ENCODE data around the gene PCGF3.
"Not testable (repeated sequence)": the region's sequence is repeated elsewhere in the genome, so short reads cannot be mapped to it uniquely, and the experiment has no call there.

The PCGF3 gene

DNA sequence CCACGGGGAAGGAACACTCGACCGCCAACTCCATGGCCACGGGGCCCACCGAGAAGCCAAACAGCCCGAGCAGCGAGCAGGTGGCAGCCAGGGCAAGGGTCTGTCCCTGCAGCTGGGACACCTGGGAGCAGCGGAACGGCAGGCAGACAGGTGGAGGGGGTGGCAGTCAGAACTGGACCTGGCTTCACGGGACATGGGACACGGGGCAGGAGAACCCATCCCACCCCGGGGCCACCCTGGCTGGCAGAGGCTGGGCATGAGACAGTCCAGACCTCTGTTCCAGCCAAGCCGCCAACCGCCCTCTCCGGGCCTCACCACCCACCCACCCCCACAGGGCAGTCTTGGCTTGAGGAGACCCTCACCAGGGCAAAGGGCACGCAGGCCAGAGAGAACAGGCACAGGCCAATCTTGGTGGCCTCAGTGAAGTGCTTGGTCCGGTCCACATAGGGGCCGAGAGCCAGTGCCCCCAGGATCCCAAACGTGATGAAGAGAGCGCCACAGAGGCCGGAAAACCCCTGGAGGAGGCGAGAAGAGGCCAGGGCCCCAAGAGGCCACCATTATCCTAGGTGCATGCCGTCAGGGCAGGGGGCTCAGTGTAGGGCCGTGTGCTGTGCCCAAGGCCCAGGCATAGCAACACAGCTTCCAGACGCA lies 22.3 kb upstream of the PCGF3 start:
- no peak for DNase-seq

GRCh38 chr4:683982-684622 lies 21.5 kb upstream of the PCGF3 start:
- DNase-seq: no peak

- no peak for DNase-seq
Observed at GRCh38 chr4:684623-685327, 20.9 kb upstream of the PCGF3 start.

DNA sequence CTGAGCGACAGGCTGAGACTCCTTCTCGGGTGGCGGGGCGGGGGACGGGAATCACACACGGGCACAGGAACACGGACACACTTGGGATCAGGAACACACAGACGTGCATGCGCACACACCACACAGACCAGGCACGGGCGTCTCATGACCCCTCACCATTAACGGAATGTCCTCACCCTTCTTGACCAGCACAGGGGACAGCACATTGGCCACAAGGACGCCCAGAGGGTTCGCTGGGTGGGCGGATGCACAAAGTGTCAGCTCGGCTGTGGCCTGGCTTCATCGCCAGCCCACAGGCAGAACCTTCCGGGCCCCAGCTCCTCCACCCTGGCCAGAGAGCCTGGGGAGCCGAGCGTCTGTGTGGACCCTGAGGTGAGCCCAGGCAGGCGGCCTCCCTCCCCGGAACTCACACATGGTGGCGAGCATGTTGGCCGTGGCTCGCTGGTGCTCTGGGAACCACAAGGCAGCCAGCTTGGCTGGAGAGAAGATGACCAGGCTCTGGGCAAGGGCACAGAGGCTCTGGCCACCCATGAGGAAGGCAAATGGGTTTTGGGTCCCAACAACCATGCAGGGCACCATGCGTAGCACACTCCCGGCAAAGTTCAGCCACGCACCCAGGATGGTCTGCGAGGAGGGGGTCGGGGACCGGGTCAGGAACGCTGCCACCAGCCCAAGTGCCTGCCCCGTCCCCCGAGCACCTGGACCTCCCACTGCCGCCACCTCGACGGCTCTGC lies 19.8 kb upstream of the PCGF3 start:
- no peak for DNase-seq

DNA sequence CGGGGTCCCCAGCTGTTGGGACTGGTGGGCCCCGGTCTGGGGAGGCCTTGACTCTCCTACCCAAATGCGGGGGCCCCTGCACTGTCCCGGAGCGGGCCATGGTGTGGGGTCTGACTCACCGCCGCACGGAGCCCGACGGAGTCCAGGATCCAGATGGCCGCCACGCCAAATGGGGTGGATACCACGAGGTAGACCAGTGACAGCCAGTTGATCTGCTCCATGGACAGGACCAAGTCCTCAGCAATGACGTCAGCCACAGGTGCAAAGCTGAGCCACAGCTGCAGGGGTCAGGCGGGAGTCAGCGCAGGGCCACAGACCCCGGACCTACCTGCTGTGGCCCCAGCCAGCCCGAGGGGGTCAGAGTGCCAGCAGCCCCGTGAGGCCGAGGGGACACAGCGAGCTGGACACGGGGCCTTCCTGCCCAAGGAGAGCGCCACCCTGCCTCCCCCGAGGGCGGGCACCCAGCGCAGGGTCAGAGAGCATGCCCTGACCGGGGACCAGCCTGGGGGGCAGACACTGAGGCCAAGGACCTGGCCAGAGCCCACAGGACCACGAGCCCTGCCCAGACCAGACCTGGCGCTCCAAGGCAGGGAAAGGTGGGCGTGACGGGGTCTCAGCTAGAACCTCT lies 19.1 kb upstream of the PCGF3 start:
- no peak for DNase-seq

DNA sequence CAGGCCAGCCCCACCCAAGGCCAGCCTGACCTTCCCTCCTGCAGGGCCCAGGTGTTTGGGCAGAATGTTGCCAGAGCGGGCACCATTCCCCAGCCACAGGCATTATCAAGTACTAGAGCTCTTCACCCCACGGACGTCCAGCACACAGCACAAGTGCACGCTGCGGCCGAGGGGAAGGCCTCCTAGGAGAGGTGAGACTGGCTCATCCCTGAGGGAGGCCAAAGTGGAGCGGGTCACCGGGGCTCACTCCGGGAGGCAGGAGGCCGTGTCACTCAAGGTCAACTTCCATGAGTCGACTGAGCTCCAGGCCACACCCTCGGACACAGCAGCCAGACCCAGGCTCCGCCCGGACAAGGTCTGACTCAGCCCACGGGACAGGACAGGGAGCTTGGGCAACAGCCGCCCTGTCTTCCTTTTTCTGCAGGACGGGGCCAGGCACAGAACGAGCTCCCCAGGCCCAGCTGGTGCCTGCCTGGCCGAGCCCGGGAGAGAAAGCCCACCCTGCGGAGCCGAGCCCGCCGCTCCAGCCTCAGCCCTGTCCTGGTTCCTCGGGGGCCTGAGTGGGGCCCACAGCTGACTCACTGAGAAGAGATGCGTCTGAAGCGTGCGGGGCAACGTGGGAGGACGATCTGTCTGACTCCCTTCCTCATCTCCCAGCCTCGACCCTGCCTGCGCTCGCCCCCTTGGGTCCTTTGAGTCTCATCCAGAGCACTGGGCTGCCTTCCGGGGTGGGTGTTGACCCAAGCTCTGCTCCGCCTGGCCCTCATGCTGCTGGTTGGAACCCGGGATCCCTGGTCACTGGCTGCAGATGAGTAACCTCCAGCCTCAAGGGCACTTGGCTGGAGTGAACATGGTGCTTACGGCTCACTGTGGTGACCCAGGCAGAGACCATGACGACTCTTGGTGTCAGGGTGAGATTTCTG lies 18.3 kb upstream of the PCGF3 start:
- no peak for DNase-seq

DNA sequence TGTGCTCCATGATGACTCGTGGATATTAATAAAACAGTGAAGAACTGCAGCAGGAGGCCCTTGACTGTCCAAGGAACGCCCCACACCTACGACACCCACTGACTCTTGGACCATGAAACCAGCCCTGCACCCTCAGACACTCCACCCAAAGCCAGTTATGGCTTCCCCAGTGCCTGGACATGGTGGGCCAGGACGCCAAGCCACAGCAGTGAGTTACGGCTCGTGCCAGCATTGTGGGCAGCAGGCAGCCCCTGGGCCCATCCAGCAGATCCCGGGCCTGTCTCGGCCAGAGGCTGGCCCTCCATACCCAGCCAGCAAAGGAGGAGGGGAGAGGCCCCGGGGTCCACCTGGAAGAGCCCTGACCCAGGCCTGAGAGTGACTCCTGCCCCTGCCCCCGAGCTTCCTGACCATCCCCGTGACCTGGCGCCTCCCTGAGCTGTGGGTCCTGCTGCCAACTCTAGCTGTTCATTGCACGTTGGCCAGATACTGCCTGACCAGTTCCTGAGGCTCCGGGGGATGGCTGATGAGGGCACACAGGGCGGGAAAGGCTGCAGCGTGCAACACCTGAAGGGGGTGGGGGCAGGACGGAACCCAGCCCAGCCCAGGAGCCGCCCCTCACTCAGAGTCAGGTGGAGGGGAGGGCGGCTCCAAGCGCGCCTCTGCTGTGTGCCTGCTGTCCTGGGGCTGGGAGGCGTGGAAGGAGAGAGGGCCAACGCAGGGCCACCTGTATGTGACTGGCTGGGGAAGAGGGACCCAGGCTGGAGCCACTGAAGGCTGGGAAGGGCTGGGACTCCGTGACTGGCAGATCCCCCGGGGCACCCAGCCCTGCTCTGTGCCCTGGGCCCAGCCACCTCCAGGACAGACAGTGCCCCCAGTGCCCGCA lies 17.4 kb upstream of the PCGF3 start:
- no peak for DNase-seq

DNA sequence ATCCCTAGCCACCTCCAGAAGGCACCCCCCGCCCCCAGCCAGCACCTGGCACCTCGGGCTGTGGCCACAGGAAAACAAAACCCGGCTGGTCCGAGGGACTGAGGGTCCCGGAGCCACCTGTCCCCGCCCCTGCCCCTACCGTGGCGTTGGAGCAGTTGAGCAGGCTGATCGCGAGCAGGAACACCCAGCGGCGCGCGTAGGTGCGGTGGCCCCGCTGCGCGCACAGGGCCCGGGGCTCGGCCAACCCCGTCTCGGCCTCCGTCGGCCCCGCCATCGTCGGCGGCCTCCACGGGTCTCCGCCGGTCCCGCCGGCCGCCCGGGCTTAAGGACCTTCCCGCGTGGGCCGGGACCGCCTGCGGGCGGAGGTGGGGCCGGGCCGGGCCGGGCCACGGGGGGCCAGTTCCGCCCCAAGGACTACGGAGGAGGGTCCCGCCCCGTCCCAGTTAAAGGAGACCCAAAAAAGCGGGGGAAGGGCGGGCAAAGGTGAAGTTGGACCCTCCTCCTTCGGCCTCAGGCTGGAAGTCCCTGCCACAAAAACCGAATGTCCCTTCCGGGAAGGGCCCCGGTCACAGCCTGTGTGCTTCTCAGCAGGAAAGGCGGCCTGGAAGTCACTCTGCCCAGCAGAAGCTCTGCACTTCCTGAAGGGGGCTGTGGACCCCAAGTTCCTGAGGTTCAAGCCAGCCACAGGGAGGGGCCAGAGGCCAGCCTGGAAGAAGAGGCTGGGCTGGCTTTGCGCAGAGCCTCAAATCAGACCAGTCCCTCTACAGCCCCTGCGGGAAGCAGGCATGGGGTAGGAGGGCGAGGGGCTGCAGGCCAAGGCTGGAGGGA lies 16.6 kb upstream of the PCGF3 start, which contains the start of gene SLC49A3:
Gene SLC49A3 (minus strand): TSS at position 298 of the 828 bp plus-strand sequence. CDS start 24 bp downstream, at position 274.
- no peak for DNase-seq

DNA sequence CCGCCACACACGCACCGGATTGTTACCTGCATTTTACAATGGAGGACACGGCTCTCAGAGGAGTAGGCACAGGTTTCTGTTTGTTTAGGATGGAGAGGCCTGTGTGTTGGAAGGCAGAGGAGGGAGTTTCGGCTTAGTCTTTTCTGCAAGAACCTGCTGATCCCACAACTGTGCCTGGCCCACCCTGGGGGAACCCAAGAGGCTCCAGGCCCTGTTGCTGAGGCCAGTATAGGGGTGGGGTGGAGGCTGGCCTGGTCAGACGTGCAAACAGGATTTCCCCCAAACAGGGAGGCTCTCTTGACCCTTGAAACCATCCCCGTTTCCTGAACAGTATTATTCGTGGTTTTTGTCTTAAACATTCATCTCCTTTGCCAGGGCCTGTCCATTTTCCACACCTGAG lies 15.9 kb upstream of the PCGF3 start:
- no peak for DNase-seq

DNA sequence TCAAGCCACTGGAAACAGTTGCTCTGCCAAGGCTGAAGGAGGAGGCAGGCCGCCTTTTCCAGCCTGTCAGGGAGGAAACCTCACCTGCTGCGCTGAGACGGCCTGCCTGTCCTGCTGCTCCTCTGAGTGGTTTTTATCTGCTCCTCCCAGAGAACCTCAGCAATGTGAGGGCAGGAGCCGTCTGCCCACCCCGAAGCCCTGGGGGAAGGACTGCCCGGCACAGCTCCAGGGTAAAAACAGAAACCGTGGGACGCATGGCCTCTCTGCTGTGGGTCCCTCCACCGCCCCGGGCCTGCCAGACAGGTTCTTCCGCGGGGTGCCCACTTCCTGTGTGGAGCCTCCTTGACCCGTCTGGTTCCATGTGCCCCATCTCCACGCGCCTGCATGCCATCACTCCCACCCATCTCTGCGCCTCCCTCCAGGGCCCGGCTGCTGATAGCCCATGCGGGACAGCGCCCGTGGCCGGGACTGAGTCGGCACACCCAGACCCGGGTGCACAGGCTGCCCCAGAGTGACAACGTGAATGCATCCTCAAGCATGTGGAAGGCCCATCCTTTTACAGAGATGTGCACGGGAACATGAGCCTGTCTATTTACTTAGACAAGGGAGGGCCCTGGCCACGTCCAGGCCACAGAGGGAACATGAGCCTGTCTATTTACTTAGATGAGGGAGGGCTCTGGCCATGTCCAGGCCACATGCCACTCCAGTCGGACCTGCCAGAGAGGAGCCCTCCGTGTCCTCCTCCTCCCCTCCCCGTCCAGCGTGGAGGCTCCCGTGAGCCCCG lies 12.7 kb upstream of the PCGF3 start:
- DNase-seq: no peak

- DNase-seq: not testable (repeated sequence)
Observed at GRCh38 chr4:694341-694940, 11.2 kb upstream of the PCGF3 start.

DNA sequence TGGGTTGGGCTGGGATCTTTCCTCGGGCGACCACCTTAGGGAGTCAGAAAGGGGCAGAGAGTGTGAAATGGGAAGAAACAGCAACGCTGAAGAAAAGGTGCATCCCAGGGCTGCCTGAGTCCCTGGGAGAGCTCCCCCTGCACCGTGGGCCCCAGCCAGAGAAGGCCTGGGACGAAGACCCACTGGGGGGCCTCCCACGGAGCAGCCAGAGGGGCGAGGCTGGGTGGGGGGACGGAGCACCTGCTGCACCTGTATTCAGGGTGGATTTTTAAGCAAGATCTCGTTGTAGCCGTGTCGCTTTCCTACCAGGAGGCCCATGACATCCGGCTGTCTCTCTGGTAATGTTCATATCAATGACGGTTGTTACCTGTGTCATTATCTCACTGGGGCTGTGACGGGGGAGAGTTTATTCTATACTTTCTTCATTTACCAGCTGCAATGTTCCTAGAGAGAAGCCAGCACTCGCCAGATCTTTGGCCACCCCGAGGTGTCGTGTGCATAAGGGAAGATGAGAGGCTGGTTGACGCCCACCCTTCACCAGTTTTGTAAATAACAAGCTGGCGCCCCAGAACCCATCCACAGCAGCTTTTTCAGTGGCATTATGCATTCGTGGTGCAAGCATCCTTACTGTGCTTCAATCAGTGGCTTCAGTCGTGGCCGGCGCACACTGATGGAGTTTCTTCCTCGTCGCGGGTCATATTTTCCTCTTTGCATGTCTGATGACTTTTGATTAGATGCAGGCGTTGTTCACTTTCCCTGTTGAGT lies 5.6 kb upstream of the PCGF3 start:
- DNase-seq: no peak

DNA sequence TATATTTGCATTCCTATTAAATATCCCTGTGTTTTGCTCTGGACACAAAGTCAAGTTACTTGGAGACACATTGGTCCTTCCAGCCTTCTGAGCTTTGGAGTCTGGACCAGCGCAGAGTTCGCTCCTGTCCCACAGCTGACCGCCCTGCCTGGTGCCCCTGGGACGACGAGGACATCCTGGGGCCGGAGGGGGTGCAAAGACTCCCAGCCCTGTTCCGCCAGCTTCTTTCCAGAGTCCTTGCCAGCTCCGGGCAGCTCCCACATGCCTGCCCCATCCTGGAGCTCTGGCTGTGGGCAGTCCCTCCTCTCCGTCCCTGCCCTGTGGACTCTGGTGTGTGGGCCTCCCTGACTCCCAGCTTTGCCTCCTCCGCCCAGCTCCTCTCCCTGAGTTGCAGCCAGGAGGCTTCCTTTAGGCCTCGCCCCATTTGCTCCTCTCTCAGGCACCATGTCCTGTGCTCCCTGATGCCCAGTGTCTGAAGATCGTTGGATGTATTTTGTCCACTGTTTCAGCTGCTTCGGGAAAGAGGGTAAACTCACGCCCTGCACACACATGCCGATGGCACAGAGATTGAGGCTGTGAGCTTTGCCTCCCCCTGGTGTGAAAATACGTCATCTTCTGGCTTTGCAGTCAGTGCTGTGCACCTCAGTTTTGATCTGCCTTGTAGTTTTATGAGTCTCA lies 4.9 kb upstream of the PCGF3 start:
- no peak for DNase-seq

GRCh38 chr4:702618-703048 lies 3.0 kb upstream of the PCGF3 start:
- DNase-seq: no peak

DNA sequence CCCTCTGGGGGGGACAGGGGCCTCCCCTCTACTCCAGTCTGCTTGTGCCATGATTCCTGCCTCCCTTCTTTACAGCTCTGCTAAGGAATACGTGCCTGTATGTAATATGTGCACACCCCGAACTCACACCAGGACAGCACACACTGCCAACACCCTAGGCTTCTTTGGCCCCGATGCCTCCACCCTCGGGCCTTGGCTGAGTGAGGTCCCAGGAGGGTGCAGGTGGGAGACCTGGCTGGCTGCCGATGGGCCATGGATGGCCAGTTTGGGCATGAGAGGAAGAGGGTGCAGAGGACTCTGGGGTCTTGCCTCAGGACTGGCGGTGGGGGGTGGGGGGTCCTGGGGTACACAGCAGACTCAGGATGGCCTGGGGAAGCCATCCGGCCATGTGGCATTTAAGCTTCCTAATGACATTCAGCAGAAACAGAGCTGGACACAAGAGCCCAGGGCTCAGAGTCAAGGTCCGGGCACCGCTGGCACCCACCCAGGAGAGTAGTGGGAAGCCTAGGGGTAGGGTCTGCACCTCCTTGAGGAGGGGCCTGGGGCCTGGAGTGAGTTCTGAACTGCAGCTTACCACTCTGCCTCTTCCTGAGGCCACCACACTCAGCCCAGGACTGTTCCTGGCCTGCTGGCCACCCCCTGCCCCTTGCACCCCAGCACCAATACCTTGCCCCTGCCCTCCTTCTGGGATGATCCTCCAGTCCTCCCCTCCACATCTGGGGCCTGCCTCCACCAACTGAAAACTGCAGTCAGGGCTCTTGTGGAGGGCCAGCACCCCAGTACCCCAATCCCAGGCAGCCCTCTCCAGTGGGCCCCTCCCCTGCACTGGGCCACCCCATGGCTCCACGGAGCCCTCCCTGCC lies 2.1 kb upstream of the PCGF3 start:
- no peak for DNase-seq
